Neural cell (in vitro differentiated cells): ENCODE results near the gene LBR. TPM values are rescaled to one million over a fixed set of nuclear protein-coding genes. Genes with fewer than 3 reads are reported as not detected.

Experiments
- H2AFZ ChIP-seq: fragments of 200-600, 300-800 bp; sonication (generic), shearing (Covaris generic); 2 replicates; pipeline ENCODE4 v1.6.0; 2014; ENCODE audit warnings: low read depth, mild to moderate bottlenecking, antibody characterized with exemption, low read length, moderate library complexity
- H3F3A ChIP-seq: fragments of 200-600 bp; shearing (Covaris generic); 2 replicates; pipeline ENCODE4 v1.6.1; 2016; ENCODE audit warnings: mild to moderate bottlenecking, moderate library complexity, mixed read lengths, antibody characterized with exemption, low read length; ENCODE audit not compliant: insufficient read depth, poor library complexity, severe bottlenecking
- H3K27ac ChIP-seq: fragments of 200-600, 300-800 bp; sonication (generic), shearing (Covaris generic); 2 replicates; pipeline ENCODE4 v1.5.1; 2014; ENCODE audit warnings: mild to moderate bottlenecking, low read length, moderate library complexity
- H3K27me3 ChIP-seq: fragments of 300-800, 200-600 bp; sonication (generic), shearing (Covaris generic); 2 replicates; pipeline ENCODE4 v1.6.0; 2014; ENCODE audit warnings: mild to moderate bottlenecking, low read depth, low read length, moderate library complexity; ENCODE audit not compliant: insufficient read depth
- H3K36me3 ChIP-seq: fragments of 300-800, 200-600 bp; sonication (generic), shearing (Covaris generic); 2 replicates; pipeline ENCODE4 v1.5.1; 2014; ENCODE audit warnings: mild to moderate bottlenecking, antibody characterized with exemption, low read length, moderate library complexity; ENCODE audit not compliant: insufficient read depth
- H3K4me2 ChIP-seq: fragments of 300-800, 200-600 bp; sonication (generic), shearing (Covaris generic); 2 replicates; pipeline ENCODE4 v1.6.0; 2014; ENCODE audit warnings: mild to moderate bottlenecking, low read length
- H3K4me3 ChIP-seq: fragments of 300-800, 200-600 bp; sonication (generic), shearing (Covaris generic); 2 replicates; pipeline ENCODE4 v1.5.1; 2014; ENCODE audit warnings: mild to moderate bottlenecking, low read length, moderate library complexity
- H3K79me2 ChIP-seq: fragments of 200-600 bp; shearing (Covaris generic); replicated peaks from 2 replicates; pipeline ENCODE4 v1.6.0; 2014; ENCODE audit warnings: mild to moderate bottlenecking, low read length, moderate library complexity; ENCODE audit not compliant: insufficient read depth
- H3K9ac ChIP-seq: fragments of 300-800, 200-600 bp; sonication (generic), shearing (Covaris generic); 2 replicates; pipeline ENCODE4 v1.6.1; 2016; ENCODE audit warnings: mild to moderate bottlenecking, low read length, mixed read lengths
- H3K9me2 ChIP-seq: fragments of 200-600 bp; shearing (Covaris generic); 2 replicates; pipeline ENCODE4 v1.6.1; 2016; ENCODE audit warnings: mild to moderate bottlenecking, low read length, mixed read lengths; ENCODE audit not compliant: insufficient read depth
- H3K9me3 ChIP-seq: fragments of 200-600, 300-800 bp; sonication (generic), shearing (Covaris generic); 2 replicates; pipeline ENCODE4 v1.6.1; 2016; ENCODE audit warnings: mild to moderate bottlenecking, mixed run types, low read length, moderate library complexity, mixed read lengths
- H4K20me1 ChIP-seq: fragments of 200-600 bp; shearing (Covaris generic); 2 replicates; pipeline ENCODE4 v1.6.1; 2016; ENCODE audit warnings: mild to moderate bottlenecking, mixed run types; ENCODE audit not compliant: insufficient read depth
- EP300 ChIP-seq: fragments of 450-650 bp; conservative IDR thresholded peaks from 2 replicates; pipeline ENCODE4 v1.6.1; 2014; ENCODE audit warnings: antibody characterized with exemption, mild to moderate bottlenecking, moderate library complexity; ENCODE audit not compliant: poor library complexity, severe bottlenecking
- EZH2 ChIP-seq: fragments of 200-600, 300-800 bp; shearing (Covaris generic), sonication (generic); IDR thresholded peaks from 2 replicates; pipeline ENCODE4 v1.6.1; 2014; ENCODE audit warnings: antibody characterized with exemption, low read length, borderline replicate concordance, mild to moderate bottlenecking; ENCODE audit not compliant: insufficient read depth, poor library complexity, severe bottlenecking
- MXI1 ChIP-seq: fragments of 450-650 bp; conservative IDR thresholded peaks from 2 replicates; pipeline ENCODE4 v1.6.1; 2014; ENCODE audit warnings: antibody characterized with exemption, mild to moderate bottlenecking; ENCODE audit not compliant: poor library complexity, severe bottlenecking
- POLR2AphosphoS5 ChIP-seq: IDR thresholded peaks from 2 replicates; pipeline ENCODE4 v1.6.1; 2012
- RAD21 ChIP-seq: fragments of 450-650 bp; conservative IDR thresholded peaks from 2 replicates; pipeline ENCODE4 v1.6.1; 2014; ENCODE audit warnings: antibody characterized with exemption, mild to moderate bottlenecking, moderate library complexity
- SMC3 ChIP-seq: fragments of 450-650 bp; conservative IDR thresholded peaks from 2 replicates; pipeline ENCODE4 v1.6.1; 2014; ENCODE audit warnings: antibody characterized with exemption, mild to moderate bottlenecking, moderate library complexity; ENCODE audit not compliant: poor library complexity
- TAF1 ChIP-seq: IDR thresholded peaks from 2 replicates; pipeline ENCODE4 v1.6.1; 2012; ENCODE audit warnings: low read depth
- polyA plus RNA-seq: library from polyadenylated mRNA; depleted of rRNA; stranded (reverse); fragments of >200 nt; gene quantifications from 2 replicates; pipeline ENCODE4 v1.2.3, GENCODE V29; 2014
- TF ChIP-seq, protein P1 (sequence below): fragments of 450-650 bp; IDR thresholded peaks from 2 replicates; pipeline ENCODE4 v1.5.1; 2014; ENCODE audit warnings: antibody characterized with exemption, mild to moderate bottlenecking, moderate library complexity; ENCODE audit not compliant: poor library complexity, severe bottlenecking
- TF ChIP-seq, protein P2 (sequence below): IDR thresholded peaks from 2 replicates; pipeline ENCODE4 v1.6.1; 2012; ENCODE audit warnings: borderline replicate concordance

The LBR gene
- polyA plus RNA-seq, 1 donor from 2014 or later, result 156 TPM

DNA sequence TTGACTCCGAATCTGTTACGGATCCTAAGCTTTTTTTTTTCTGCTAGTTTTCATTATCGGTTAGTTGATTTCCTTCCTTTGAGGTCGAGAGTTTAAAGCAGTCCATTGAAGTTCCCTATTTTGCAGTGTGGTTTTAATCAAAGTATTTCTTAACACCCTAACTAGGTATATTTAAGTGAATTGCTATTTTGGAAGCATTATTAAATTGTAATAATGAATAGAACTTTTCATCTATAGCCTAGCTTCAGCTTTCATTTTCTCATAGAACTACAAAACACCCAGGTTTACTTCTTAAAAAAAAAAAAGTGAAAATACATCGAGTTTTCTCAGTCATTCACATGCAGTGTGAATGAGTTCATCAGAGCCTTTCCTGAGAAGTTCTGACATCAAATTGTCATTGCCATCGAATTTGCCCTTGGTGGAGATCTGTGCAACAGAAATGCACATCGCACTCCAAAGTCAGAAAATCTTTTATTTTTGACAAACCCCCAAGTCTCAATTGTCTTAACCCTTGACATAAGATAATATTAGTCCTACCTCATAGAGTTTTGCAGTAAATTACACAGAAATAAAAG, 1.1 kb upstream of the LBR start:
- Histone ChIP-seq H3K36me3 (no peaks in the 10 kb centered on the region), H3K4me3 (peak overlapping the region; percentile 95), H3K27me3 (no peaks in the 10 kb centered on the region), H3K9me3 (no peaks in the 10 kb centered on the region), H3K9ac (peak overlapping the region; percentile 89), H3K4me2 (peak overlapping the region; percentile 97), H3F3A (peaks cover 7% of the 10 kb centered on the region), H2AFZ (peak overlapping the region; percentile 89), H3K9me2 (no peaks in the 10 kb centered on the region), H4K20me1 (peaks cover 20% of the 10 kb centered on the region), H3K27ac (peak overlapping the region; percentile 89), H3K79me2 (peaks cover 32% of the 10 kb centered on the region)
- TF ChIP-seq RAD21 (no peak), EP300 (no peak)

DNA sequence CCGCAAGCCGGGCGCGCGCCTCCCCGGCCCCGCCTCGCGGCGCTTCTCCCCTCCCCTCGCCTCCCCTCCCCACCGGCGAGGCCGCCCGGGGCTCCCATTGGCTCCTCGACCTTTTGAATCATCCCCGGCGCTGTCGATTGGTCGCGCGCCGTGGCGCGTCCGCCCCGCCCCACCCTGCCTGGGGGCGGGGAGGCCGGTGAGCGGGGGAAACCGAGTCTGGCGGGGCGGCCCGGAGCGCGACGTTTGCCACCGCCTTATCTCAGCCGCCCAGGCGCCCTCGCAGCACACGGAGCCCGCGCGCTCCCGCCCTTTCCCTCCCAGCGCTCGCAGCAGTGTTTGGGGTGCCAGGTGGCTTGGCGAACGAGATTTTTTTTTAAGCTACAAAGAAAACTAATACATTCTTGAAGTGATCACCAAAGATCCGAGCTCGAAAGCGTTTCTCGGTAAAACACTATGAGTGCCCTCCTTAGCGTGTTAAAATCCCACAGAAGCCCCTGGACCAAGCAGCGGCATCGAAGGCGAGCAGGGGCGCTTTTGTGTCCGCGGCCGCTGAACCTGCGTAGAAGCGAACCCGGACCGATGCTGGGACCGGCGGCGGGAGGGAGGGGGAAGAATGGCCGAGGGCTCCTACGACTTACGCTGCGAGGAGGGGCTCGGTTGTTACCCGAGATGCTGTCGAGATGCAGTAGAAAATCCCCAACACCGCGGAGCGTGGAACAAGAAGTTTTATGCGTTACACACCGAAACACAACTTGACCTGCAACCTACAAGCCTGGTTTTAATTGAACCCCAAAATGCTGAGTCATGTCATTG, 436 bp upstream of the LBR start:
- peak overlapping the region; percentile 97 for H3K4me2 ChIP-seq
- H3K36me3 ChIP-seq, result no peaks in the 10 kb centered on the region
- peak overlapping the region; percentile 89 for H2AFZ ChIP-seq
- peak overlapping the region; percentile 95 for H3K9ac ChIP-seq
- peaks cover 7% of the 10 kb centered on the region for H3F3A ChIP-seq
- TF ChIP-seq EZH2 (no peak), MXI1 (peak; percentile 34), EP300 (no peak), SMC3 (peak; percentile 31), POLR2AphosphoS5 (peak; percentile 74), TAF1 (peak; percentile 81), RAD21 (no peak)
- TF ChIP-seq, protein P1, sequence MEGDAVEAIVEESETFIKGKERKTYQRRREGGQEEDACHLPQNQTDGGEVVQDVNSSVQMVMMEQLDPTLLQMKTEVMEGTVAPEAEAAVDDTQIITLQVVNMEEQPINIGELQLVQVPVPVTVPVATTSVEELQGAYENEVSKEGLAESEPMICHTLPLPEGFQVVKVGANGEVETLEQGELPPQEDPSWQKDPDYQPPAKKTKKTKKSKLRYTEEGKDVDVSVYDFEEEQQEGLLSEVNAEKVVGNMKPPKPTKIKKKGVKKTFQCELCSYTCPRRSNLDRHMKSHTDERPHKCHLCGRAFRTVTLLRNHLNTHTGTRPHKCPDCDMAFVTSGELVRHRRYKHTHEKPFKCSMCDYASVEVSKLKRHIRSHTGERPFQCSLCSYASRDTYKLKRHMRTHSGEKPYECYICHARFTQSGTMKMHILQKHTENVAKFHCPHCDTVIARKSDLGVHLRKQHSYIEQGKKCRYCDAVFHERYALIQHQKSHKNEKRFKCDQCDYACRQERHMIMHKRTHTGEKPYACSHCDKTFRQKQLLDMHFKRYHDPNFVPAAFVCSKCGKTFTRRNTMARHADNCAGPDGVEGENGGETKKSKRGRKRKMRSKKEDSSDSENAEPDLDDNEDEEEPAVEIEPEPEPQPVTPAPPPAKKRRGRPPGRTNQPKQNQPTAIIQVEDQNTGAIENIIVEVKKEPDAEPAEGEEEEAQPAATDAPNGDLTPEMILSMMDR, result no peak
- TF ChIP-seq, protein P2, sequence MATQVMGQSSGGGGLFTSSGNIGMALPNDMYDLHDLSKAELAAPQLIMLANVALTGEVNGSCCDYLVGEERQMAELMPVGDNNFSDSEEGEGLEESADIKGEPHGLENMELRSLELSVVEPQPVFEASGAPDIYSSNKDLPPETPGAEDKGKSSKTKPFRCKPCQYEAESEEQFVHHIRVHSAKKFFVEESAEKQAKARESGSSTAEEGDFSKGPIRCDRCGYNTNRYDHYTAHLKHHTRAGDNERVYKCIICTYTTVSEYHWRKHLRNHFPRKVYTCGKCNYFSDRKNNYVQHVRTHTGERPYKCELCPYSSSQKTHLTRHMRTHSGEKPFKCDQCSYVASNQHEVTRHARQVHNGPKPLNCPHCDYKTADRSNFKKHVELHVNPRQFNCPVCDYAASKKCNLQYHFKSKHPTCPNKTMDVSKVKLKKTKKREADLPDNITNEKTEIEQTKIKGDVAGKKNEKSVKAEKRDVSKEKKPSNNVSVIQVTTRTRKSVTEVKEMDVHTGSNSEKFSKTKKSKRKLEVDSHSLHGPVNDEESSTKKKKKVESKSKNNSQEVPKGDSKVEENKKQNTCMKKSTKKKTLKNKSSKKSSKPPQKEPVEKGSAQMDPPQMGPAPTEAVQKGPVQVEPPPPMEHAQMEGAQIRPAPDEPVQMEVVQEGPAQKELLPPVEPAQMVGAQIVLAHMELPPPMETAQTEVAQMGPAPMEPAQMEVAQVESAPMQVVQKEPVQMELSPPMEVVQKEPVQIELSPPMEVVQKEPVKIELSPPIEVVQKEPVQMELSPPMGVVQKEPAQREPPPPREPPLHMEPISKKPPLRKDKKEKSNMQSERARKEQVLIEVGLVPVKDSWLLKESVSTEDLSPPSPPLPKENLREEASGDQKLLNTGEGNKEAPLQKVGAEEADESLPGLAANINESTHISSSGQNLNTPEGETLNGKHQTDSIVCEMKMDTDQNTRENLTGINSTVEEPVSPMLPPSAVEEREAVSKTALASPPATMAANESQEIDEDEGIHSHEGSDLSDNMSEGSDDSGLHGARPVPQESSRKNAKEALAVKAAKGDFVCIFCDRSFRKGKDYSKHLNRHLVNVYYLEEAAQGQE, result peak; percentile 84
- no peaks in the 10 kb centered on the region for H3K9me2 ChIP-seq
- H3K27me3 ChIP-seq, result no peaks in the 10 kb centered on the region
- H3K27ac ChIP-seq, result peak overlapping the region; percentile 92
- peaks cover 27% of the 10 kb centered on the region for H4K20me1 ChIP-seq
- H3K4me3 ChIP-seq, result peak overlapping the region; percentile 95
- peaks cover 39% of the 10 kb centered on the region for H3K79me2 ChIP-seq
- no peaks in the 10 kb centered on the region for H3K9me3 ChIP-seq
